Left ventricle myocardium inferior (tissue), 1 donor: Measurements from ENCODE around the gene NR1D2. TPM values are rescaled to one million over a fixed set of nuclear protein-coding genes. Genes with fewer than 3 reads are reported as not detected.
A peak's percentile ranks its signal among the peaks of the same experiment; 100 is the strongest.

ENCODE experiments used
- DNase-seq: peaks from one replicate; pipeline ENCODE4 v3.0.0-alpha.2; 2020
- H3K27ac ChIP-seq: fragments of 200-600 bp; replicated peaks from 2 replicates; pipeline ENCODE4 v1.8.0; 2021
- H3K27me3 ChIP-seq: fragments of 200-600 bp; 2 replicates; pipeline ENCODE4 v1.8.0; 2021; ENCODE audit warnings: low read depth
- H3K36me3 ChIP-seq: fragments of 200-600 bp; 2 replicates; pipeline ENCODE4 v1.8.0; 2021
- H3K4me1 ChIP-seq: fragments of 200-600 bp; 2 replicates; pipeline ENCODE4 v1.8.0; 2021
- H3K4me3 ChIP-seq: fragments of 200-600 bp; 2 replicates; pipeline ENCODE4 v1.8.0; 2021; ENCODE audit warnings: mild to moderate bottlenecking, moderate library complexity
- H3K9me3 ChIP-seq: fragments of 200-600 bp; replicated peaks from 2 replicates; pipeline ENCODE4 v1.8.0; 2021
- CTCF ChIP-seq: fragments of 200-600 bp; IDR thresholded peaks from 2 replicates; pipeline ENCODE4 v1.8.0; 2021; ENCODE audit warnings: antibody characterized with exemption, mild to moderate bottlenecking, borderline replicate concordance
- intact Hi-C: fragments of 100-400 bp; cut with micrococcal nuclease; formaldehyde crosslinking; loops from one replicate; pipeline ENCODE4 v1.11.0; 2022
- total RNA-seq: library from RNA; stranded (reverse); fragmentation: NEBNext Ultra II Directional; extraction: Animal tissue kit (Norgen Biotek cat#: 25700); gene quantifications from one replicate; pipeline ENCODE4 v1.2.1, GENCODE V29; 2021
- donor health status: DM: no; HTN: yes; CAD: no; lungs with severe emphysema.

NR1D2 gene
- total RNA-seq, 1 donor from 2014 or later, result 43.5 TPM

- H3K9me3 ChIP-seq, result no peaks in the 10 kb centered on the region
- H3K4me1 ChIP-seq, result peaks cover 7% of the 10 kb centered on the region
- no peak overlapping the region for H3K4me3 ChIP-seq
- TF ChIP-seq CTCF, result no peak
- intact Hi-C loops, result no loop called here
- no peaks in the 10 kb centered on the region for H3K36me3 ChIP-seq
- peak overlapping the region; percentile 40 for H3K27ac ChIP-seq
- peak; percentile 45 for DNase-seq
- H3K27me3 ChIP-seq, result no peaks in the 10 kb centered on the region
Measured at GRCh38 chr3:24017305-24017704, 72.2 kb downstream of the NR1D2 start.

- Histone ChIP-seq H3K27me3 (no peaks in the 10 kb centered on the region), H3K36me3 (no peaks in the 10 kb centered on the region), H3K27ac (no peak overlapping the region), H3K4me3 (no peak overlapping the region), H3K9me3 (no peaks in the 10 kb centered on the region), H3K4me1 (peaks cover 7% of the 10 kb centered on the region)
- no peak for TF ChIP-seq CTCF
- no peak for DNase-seq
- intact Hi-C loops, result no loop called here
Measured at GRCh38 chr3:24018784-24019570, 73.9 kb downstream of the NR1D2 start.

GRCh38 chr3:24019585-24019984 lies 74.5 kb downstream of the NR1D2 start:
- no peaks in the 10 kb centered on the region for H3K27me3 ChIP-seq
- H3K9me3 ChIP-seq, result no peaks in the 10 kb centered on the region
- DNase-seq, result no peak
- peaks cover 7% of the 10 kb centered on the region for H3K4me1 ChIP-seq
- intact Hi-C loops, result no loop called here
- TF ChIP-seq CTCF, result no peak
- H3K36me3 ChIP-seq, result no peaks in the 10 kb centered on the region
- H3K27ac ChIP-seq, result no peak overlapping the region
- H3K4me3 ChIP-seq, result no peak overlapping the region

GRCh38 chr3:24020036-24020691 lies 75.1 kb downstream of the NR1D2 start:
- intact Hi-C loops, result no loop called here
- Histone ChIP-seq H3K36me3 (no peaks in the 10 kb centered on the region), H3K4me3 (no peak overlapping the region), H3K9me3 (no peaks in the 10 kb centered on the region), H3K27ac (no peak overlapping the region), H3K27me3 (no peaks in the 10 kb centered on the region), H3K4me1 (peaks cover 7% of the 10 kb centered on the region)
- no peak for DNase-seq
- TF ChIP-seq CTCF, result no peak

- intact Hi-C loops, result no loop called here
- no peak for DNase-seq
- Histone ChIP-seq H3K27me3 (no peaks in the 10 kb centered on the region), H3K27ac (no peak overlapping the region), H3K36me3 (no peaks in the 10 kb centered on the region), H3K4me3 (no peak overlapping the region), H3K4me1 (no peaks in the 10 kb centered on the region), H3K9me3 (no peaks in the 10 kb centered on the region)
- no peak for TF ChIP-seq CTCF
Measured at GRCh38 chr3:24023197-24023596, 78.1 kb downstream of the NR1D2 start.
